ENCODE results near the gene DAD1.
"Not testable (repeated sequence)": the region's sequence is repeated elsewhere in the genome, so short reads cannot be mapped to it uniquely, and the experiment has no call there.

DAD1 gene

DNA sequence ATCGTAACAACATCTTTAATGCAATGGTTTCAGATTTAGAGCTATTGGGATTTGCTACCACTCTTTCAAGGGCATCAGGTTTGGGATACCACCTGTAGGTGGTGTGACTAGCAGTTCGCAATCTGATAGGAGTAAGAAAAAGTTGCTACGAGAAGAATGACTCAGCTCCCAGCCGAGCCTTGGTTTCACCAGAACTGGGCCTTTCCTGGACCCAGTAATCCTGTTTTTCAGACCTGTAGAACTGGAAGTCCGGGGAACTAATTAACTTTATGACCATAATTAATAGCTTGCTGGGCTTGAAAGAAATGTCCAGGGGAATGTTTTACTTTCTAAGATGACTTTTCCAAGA, 9.8 kb upstream of the DAD1 start:
- peak; percentile 70 for DNase-seq (ENCODE audit: low read depth)

DNA sequence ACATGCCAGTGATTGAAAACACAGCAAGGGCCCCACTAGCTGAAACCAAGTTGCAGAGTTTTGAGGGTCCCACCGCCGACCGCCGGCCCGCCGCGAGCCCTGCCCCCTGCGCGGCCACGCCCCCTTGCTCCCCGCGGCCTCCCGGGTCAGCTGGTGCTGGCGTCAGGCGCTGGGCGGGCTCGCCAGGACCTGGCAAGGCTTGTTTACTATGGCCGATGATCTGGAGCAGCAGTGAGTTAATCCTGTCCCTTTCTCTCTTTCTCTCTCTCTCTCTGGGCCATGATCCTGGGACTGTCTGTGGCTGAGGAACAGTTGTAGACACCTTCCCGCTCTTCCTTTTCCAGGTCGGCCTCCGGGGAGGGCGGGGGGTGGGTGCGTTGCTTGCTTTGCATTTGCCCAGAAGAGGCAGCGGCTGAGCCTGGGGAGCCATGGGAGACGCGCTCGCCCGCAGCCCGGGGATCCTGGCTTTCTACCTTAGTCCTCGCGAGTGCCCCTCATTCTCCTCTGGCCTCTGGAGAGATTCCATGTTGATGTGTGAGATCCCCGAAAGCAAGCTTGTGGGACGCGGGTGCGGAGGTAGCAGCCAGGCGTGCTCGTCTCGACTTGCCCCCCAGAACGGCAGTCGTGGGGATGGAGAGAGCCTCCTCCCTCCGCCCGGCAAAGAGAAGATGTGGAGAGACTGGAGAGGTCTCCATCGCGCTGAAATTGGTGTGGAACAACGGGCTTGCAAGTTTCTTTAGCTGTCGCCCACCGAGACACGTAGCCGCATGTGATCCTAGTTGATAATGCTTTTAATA, 9.3 kb upstream of the DAD1 start, which contains the start of gene ABHD4:
Gene ABHD4 (plus strand): TSS at position 202 of the 797 bp plus-strand sequence. CDS start 7 bp downstream, at position 209.
- peak; percentile 57 for DNase-seq (ENCODE audit: low read depth)

DNA sequence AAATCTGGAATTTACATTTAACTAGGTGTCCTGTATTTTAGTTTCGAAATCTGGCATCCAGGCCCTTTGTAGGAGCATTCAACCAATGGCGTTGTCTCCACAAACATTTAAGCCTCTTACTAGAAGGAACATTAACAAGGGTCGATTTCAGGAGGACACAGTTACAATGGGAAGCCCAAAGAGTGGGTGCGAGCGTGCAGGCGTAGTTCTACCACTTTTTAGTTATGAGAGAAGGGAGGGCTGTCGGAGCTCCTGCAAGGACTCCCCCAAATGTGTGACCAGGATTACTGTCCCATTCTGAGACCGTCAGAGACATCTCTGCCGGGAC, 8.7 kb upstream of the DAD1 start:
- DNase-seq (ENCODE audit: low read depth) = no peak

DNA sequence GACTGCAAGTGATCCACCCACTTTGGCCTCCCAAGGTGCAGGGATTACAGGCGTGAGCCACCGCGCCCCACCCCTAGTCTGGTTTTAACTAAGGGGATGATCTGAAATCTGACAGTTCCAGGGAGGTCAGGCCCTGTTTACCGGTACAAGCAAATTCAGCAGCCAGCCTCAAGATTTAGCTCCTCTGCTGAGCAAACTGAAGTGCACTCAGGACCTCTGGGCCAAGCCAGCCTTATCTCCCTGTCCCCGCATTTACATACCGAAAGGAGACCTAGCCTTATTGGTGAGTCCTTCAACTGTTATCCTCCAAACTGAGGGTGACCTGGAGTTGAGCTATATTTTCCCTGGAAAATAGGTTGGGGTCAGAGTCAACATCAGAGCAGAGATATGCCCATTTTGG, 8.2 kb upstream of the DAD1 start:
- no peak for DNase-seq (ENCODE audit: low read depth)

DNA sequence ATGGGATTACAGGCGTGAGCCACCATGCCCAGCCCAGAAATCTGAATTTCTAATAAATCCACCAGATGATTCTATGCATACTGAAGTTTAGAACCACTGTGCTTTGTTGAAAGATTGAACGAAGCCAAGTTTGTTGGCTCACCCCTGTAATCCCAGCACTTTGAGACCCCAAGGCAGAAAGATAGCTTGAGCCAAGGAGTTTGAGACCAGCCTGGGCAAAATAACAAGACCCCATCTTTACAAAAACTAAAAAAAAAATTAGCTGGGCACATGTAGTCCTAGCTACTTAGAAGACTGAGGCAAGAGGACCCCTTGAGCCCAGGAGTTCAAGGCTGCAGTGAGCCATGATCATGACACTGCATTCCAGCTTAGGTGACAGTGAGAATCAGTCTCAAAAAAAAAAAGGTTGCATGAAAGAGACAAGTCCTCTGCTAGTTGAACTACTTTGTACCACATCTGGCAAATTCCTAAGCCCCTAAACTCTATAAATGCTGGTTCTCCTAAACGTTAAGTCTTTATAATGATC, 7.4 kb upstream of the DAD1 start:
- no peak for DNase-seq (ENCODE audit: low read depth)

DNA sequence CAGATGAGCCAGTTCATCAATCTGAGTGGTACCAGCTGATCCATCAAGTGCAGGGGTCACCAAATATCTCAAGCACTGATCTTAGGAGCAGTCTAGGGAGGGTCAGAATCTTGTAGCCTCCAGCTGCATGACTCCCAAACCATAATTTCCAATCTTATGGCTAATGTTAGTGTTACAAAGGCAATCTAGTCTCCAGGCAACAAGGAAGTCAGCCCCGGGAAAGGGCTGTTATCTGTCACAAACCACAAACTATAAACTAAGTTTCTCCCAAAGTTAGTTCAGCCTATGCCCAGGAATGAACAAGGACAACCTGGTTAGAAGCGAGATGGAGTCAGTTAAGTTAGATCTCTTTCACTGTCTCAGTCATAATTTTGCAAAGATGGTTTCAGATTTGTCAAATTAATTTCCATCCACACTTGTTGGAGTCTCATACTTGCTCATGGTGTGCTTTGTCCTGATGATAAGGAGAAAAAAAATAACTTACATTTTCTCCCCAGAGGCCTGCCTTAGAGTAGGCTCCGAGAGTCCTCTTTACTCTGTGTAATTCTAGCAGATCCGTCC, 5.2 kb upstream of the DAD1 start:
- DNase-seq (ENCODE audit: low read depth) = peak; percentile 52

DNA sequence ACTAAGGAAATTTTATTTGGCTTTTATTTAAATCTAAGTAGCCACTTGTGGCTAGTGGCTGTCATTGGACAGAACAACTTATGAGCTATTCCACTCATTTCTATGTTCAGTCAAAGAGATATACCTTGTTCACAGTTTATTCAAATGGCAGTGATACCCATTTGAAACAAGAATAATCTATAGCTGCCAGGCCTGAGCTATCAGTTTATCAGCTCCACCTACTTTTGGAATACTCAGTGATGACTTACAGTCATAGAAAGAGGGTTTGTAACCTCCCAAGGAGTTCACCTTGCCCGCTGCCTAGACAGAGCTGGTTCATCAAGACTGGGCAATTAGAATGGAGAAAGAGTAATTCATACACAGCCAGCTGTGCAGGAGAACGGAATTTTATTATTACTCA, 4.6 kb upstream of the DAD1 start:
- DNase-seq (ENCODE audit: low read depth) = no peak

DNA sequence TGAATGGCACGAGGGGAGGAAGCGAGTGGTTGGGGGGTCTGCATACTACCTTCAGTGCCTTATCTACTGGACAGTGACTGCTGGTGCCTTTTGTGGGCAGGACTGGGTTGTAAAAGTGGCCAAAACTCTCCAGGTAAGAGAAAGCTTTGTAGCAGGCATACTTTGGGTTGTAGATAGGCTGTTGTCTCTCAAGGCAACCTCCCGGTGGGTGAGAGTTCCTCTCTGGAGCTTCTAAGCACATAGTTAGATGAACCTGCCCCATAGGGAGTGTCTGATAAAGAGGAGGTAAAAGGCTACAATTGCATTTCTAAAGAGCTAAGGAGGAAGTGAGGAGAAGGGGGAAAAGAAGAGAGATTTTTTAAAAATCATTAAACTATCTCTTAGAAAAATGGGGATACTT, 4.2 kb upstream of the DAD1 start:
- DNase-seq (ENCODE audit: low read depth) = no peak

DNA sequence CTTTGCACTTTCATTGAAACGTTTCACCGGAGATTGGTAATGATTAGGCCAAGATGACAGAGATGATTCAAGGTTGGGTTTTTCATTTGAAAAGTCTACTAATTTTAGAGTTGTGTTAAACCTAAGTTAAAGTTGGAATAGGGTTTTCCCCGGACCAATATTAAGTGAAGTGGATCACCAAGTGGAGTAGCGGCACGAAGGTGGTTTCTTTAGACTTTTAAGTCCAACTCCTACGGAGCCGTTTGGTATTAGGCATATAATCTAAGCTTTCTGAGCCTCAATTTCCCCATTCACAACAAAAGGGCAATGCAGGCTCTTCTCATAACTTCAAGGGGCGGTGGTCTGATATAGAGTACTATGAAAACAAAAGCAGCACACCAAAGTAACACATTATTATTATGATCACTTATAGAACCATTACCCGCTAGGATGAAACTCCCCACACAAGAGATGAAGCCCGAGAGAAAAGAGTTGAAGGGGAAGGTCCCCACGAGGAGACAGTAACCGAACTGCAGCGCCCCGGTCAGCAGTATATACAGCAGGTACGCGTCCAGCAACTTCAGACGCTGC, 413 bp downstream of the DAD1 start:
- DNase-seq (ENCODE audit: low read depth) = no peak

DNA sequence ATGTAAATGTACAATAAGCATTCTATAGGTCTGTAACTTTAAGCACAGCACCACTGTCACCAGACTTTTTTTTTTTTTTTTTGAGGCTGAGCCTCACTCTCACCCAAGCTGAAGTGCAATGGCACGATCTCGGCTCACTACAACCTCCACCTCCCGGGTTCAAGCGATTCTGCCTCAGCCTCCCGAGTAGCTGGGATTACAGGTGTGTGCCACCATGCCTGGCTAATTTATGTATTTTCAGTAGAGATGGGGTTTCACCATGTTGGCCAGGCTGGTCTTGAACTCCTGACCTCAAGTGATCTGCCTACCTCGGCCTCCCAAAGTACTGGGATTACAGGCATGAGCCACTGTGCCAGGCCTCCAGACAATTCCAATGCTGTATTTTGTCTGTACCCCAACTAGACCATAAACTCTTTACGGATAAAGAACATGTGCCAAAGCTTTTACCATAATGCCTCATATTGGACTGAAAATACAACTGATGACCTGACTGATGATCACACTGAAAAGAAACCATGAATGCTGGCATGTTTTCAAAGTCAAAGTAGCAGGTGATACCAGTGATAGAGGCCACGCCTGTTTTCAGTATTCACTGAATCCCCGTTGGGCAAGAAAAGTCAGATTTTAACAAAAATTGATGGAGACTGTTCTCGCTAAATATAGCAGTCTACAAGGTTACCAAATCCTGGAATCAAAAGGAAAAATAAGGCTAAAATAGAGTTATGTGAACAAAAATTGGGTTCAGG, 1.2 kb downstream of the DAD1 start:
- DNase-seq (ENCODE audit: low read depth) = not testable (repeated sequence)

DNA sequence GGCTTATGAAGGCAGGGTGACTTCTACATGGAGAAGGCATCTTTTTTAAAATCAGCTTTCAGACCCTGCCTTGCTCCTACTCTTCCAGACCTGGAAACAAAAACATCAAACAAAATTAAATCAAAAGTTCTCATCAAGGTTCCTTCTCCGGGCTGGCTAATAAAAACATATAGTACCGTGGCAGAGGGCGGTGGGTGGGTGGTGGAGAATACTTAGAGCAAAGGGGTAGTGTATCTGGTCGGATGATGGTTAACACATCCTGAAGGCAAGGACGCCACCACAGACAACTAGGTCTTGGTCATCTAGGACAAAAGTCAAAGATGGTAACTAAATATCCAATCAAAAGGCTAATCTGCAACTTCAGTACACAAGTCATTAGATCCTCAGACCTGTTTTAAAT, 1.8 kb downstream of the DAD1 start:
- no peak for DNase-seq (ENCODE audit: low read depth)

DNA sequence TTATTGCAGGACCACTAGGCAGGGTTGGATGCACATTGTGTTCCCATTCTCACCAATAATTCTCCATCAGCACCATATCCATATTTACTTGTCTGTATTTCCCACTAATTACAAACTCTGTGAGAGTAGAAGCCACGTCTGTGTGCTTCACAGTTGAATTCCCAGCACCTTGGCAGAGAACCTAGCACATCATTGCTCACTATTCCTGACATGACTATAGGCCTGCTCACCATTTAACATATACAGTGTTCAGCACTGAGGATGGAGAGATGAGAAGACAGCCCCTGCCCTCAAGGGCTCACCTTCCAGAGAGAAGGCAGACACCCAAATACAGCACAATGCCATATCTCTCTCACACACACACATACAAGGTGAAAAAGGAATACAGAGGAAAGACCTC, 5.0 kb downstream of the DAD1 start:
- no peak for DNase-seq (ENCODE audit: low read depth)

DNA sequence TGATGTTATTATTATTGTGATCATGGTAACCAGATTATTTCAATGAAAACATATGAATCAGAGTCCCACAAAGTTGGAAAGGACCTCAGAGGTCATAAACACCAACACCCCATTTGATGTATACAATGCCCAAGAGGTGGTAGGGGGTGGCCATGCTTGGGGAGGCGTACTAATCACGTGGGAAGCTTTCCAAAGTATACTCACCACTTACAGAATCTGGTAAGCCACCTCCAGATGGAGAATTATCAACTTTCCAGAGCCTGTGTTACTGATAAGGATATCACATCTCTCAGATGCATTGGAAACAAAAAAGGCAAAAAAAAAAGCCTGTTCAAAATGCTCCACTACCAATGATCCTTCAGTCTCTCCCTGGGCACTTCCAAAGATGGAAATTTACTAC, 8.4 kb downstream of the DAD1 start:
- no peak for DNase-seq (ENCODE audit: low read depth)

DNA sequence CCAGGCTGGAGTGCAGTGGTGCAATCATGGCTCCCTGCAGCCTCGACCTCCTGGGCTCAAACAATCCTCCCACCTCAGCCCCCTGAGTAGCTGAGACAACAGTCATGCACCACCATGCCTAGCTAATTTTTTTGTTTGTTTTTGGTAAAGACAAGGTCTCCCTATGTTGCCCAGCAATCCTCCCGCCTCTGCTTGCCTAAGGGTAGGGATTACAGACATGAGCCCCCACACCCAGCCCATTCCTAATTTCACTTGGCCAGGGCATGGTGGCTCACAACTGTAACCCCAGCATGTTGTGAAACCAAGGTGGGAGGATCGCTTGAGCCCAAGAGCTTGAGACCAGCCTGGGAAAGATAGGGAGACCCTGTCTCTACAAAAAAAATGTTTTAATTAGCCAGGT, 9.1 kb downstream of the DAD1 start:
- DNase-seq (ENCODE audit: low read depth) = no peak

DNA sequence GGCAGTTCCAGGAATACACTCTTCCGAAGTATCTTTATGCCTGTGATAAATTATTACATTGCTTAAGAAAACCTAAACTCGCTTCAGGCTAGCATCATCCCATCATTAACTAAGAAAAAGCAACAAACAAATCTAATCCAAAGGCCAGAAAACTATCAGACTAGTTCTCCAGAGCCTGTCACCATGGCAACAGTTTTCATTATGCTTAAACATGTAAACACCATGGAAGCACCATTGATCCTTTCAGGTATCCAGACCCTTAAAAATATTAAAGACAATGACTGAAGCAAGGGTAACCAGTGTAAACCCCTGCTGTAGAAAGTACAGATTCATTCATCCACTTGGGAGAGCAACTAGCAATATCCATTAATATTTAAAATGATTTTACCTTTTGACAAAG, 9.8 kb downstream of the DAD1 start:
- no peak for DNase-seq (ENCODE audit: low read depth)

DNA sequence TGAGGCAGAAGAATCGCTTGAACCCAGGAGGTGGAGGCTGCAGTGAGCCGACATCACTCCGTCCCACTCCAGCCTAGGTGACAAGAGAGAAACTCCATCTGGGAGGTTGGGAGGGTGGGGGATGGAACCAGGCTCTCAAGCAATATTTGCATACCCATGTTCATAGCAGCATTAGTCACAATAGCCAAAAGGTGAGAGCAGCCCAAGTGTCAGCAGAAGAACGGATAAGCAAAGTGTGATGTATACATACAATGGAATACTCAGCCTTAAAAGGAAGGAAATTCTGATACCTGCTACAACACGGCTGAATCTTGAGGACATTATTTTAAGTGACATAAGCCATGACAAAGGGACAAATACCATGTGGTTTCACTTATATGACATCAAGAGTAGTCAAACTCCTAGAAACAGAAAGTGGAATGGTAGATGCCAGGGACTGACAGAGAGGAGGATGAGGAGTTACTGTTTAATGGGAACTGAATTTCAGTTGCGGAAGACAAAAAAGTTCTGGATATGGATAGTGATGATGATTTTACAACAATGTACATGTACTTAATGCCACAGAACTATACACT, 11.6 kb downstream of the DAD1 start:
- no peak for DNase-seq (ENCODE audit: low read depth)

DNA sequence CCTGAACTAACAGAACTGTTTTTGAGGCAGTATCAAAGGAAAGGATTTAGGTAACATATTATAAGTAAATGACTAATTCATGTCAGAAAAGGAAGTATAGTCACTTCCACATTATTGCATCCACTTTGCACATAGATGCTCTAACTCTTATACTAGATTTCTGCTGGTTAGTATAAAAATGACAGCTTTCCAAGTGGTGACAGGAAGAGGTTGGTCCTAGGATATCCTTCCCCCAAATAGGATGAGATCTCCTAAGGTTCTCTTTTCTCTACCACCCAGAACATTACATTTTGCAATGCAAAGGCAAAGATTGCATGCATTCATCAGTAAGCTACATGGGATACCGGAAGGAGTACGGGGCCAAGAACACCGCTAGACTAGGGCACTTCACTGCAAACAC, 15.2 kb downstream of the DAD1 start:
- DNase-seq (ENCODE audit: low read depth) = no peak

DNA sequence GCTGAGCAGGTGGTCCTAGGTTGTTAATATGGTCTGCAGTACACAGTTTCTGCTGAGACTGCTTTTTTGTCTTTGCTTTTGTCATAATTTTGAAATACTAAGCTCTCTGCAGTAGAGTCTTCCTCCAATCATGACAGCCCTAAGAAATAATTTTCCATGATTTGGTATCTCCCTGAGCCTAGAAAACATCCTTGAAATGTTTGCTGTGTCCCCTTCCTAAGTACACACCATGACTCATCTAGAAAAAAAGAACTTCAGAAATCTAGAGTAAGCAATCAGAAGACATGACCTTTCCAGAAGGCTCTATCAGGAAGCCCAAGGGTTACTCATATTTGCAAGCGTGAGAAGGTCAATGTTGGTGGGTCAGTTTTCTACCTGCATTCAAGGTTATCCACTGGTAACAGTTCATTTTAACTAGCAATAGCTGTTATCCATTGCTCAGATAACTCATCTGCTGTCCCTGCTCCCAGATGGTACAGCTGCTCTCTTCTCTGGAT, 16.4 kb downstream of the DAD1 start:
- peak; percentile 81 for DNase-seq (ENCODE audit: low read depth)

DNA sequence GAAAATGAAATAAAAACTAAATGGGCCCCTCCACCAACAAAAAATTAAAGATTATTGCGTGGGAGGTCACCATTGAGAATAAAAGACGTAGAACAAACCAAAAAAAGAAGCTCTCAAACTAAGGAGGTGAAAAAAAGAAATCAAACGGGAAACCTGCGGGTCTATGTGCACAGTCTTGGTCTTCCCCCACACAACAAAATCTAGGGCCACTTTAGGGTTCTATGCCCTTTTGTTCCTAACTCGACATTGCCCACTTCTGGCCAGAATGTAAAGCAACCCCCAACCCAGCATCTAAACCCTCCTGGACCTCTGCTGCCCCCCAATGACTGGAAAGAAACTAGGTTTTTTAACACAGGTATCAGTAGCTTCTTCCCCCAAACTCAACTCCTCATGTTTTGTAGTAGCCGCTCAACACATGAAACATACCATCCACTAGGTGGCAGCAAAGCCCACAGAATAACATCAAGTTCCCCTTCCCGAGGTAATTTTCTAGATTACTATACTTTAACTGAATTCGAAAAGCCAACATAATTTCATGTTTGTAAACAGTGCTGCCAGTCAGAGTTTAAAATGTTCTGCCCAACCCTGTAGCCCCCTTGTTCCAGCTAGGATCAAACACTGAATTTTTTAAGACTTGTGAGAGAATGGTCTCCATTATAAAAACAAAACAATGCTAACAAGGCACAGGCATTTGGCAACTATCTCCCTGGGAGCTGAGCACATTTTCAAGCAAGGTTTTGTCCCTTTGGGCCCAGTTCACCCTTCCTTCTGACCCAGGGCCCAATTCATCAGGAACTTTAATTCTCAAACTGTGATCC, 18.7 kb downstream of the DAD1 start:
- DNase-seq (ENCODE audit: low read depth) = peak; percentile 70

DNA sequence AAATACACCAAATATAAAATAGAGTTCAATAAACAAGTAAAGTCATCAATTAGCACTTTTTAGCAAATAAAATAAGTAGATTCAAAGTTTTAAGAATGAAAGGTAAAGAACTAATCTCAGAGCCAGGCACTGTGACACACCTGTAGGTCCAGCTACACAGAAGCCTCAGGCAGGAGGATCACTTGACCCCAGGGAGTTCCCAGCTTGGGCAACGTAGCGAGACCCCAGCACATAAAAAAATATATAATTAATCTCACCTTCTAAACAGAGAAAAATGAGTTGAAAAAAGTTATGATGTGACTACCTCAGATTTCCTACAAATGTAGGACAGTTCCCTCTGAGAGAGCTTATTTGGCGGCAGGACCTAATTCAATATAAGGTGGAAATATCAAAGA, 19.3 kb downstream of the DAD1 start:
- DNase-seq (ENCODE audit: low read depth) = no peak

DNA sequence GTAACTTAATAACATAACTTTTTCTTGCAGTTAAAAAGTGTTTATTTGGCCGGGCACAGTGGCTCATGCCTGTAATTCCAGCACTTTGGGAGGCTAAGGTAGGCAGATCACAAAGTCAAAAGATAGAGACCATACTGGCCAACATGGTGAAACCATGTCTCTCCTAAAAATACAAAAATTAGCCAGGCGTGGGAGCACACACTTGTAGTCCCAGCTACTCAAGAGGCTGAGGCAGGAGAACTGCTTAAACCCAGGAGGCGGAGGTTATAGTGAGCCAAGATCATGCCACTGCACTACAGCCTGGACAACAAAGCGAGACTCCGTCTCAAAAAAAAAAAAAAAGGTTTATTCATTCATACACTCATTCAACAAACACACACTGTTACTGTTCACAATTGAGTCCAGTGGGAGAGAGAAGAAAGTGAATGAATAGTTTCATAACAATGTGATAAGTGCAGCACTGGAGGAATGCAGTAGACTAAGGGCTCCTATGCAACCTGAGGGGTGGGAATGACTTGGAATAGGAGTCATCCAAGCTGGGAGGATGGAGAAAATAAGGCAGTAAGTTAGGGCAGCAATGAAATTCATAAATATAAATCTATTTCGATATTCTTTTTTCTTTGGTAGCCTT, 19.8 kb downstream of the DAD1 start:
- no peak for DNase-seq (ENCODE audit: low read depth)
